GM13976 (cell line): Measurements from ENCODE around the gene PIM2.
"Not testable (repeated sequence)": the region's sequence is repeated elsewhere in the genome, so short reads cannot be mapped to it uniquely, and the experiment has no call there.

Experiments used
- DNase-seq: peaks from one replicate; pipeline ENCODE4 v3.0.0; 2012; ENCODE audit warnings: low spot score
- CTCF ChIP-seq: IDR thresholded peaks from 2 replicates; pipeline ENCODE4 v1.5.1; 2012; ENCODE audit warnings: borderline replicate concordance, mild to moderate bottlenecking; ENCODE audit not compliant: insufficient read depth; ENCODE audit errors: extremely low read depth, missing control alignments, control extremely low read depth
- in situ Hi-C: fragments of 300-500 bp; cut with MboI; formaldehyde crosslinking; loops from one replicate; pipeline ENCODE4 v1.12.0; 2022; ENCODE audit warnings: low sequenced_read_pairs, mixed read lengths, inconsistent platforms; ENCODE audit not compliant: unreplicated experiment

PIM2 gene

DNA sequence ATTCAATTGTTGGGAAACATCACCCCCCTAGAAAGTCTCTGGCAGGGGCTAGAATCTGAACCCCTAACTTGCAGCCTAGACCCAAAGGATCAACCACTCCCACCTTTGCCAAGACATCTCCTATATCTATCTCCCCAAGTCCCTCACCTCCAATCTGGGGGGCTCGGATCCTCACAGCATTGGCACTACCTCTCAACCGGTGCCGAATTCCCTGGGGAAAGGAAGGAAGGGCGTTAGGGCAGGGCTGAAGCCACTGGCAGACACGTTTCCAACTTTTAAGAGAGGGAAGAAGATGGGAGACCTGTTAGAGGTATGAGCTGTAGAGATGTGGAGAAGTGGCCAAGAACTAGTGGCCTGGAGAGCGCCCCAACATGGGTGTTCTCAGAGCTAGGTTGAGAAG is 23.9 kb downstream of the PIM2 start:
- in situ Hi-C loops = no loop called here
- TF ChIP-seq CTCF = no peak
- no peak for DNase-seq

DNA sequence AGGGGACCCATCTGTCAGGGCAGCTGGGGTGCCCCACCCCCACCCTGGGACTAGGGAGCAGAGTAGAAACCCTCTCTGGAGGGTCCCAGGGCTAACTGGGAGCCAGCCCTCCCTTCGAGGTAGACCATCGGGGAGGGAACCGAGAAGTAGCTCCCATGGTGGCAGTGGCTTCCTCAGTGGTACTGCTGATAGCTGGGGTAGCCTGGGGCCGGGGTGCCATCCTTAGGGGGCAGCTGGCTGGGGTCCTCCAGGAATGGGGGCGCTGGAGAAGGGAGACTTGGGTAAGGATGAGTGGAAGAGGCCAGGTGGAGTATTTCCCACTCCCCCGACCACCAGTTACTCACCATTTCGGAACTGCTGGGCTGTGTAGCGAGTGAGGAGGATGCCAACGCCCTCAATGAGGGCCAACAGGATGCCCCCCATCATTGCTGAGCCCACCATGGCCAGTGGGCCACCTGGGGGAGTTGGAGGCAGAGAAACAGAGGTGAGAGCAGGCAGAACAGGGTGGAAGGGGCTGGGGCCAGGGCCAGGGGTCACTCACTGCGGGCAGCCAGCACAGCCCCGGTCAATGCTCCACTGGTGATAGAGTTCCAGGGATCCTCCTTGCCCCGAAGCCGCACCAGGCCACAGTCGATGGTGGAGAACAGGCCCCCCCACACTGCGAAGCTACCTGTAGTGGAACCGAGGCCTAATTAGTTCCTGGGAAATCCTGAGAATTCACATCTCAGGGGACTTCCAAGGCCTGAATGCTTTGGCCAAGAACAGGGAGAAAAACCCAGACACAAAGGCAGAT is 25.1 kb downstream of the PIM2 start:
- no peak for TF ChIP-seq CTCF
- in situ Hi-C loops = no loop called here
- no peak for DNase-seq

DNA sequence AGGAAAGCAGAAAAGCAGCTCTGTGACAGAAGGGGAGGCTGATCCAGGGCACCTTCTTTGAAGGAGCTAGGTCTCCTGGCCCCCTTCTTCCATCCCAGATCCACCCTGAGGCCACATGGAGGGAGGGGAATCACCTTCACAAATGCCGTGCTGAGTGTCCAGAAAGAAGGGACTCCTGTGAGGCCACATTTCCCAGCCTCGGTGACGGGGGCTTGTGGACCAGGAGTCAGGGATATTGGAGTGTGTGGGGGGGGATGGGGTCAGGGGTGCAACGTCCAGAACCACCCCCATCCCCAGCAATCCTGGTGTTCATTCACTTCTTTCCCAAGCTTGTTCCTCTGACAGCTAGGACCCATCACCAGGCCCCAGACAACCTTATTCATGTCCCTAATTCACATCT is 25.9 kb downstream of the PIM2 start:
- TF ChIP-seq CTCF = no peak
- in situ Hi-C loops = no loop called here
- DNase-seq = no peak

- in situ Hi-C loops = no loop called here
- TF ChIP-seq CTCF = peak; percentile 49
- peak; percentile 77 for DNase-seq
Measured at GRCh38 chrX:48891402-48892288, 27.2 kb downstream of the PIM2 start.

DNA sequence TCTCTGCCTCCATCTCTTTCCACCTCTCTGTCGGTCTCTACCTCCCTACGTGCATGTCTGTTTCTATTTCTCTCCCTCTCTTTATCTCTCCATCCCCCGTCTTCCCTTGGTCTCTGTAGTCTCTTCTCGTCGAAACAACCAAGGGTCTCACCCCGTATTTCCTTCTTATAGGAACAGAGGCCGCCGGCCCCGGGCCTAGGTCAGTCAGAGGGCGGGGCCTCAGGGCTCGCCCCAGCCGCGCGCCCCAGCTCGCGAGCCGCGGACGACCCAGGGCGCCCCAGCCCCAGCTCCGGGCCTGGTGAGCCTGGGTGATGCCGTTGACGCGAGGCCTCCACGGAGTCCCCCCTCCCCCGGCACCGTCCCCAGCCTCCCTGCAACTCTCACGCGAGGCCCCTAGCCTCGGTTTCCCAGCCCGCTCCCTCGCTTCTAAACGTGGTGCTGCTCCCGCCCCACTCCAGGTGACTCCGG is 27.9 kb downstream of the PIM2 start:
- no peak for TF ChIP-seq CTCF
- in situ Hi-C loops = no loop called here
- peak; percentile 41 for DNase-seq

DNA sequence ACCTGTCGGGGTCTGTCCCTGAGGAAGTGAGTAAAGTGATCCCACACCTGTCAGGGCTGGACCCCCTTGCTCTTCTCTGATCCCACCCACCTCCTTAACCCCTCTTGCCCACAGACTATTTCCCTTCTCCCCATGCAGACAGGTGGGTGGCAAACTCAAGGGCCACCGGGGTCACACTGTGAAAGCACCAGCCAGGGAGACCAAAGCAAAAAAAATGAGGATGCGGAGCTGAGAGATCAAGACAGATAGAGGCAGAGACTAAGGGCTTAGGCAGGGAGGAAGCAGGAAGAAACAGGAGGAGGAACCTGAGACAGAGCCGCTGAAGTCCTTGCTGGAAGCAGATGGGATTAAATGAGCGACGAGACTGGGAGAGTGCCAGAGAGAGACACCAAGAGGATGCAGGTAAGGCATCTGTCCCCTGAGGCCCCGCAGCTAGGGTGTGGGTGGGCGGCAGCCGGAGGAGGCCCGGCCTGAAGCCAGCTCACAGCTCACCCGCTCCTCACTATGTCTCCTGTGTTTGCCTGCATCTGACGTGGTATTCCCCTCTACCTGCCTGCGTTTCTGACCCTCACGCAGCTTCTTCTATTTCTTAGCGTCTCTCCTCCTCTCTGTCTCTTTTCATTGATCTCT is 28.4 kb downstream of the PIM2 start:
- in situ Hi-C loops = no loop called here
- no peak for TF ChIP-seq CTCF
- peak; percentile 38 for DNase-seq

DNA sequence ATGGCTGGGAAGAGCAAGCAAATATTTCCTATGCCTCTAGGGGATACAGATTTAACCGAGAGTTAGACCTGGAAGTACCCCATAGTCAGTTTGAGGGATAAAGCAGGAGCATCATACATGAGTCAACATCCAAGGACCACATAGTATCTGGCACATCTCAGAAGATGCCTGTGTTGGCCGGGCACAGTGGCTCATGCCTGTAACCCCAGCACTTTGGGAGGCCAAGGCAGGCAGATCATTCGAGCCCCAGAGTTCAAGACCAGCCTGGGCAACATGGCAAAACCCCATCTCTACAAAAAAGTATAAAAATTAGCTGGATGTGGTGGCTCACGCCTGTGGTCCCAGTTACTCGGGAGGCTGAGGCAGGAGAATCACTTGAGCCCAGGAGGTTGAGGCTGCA is 32.2 kb downstream of the PIM2 start:
- in situ Hi-C loops, DNase-seq: not testable (repeated sequence)
